Ishikawa (cell line): ENCODE measurements around the gene GRIK1.

ENCODE experiments used
- CREB1 ChIP-seq: IDR thresholded peaks from 2 replicates; pipeline ENCODE4 v1.6.1; 2012; ENCODE audit warnings: low read depth
- EP300 ChIP-seq: IDR thresholded peaks from 2 replicates; pipeline ENCODE4 v1.6.1; 2012; ENCODE audit warnings: borderline replicate concordance
- NFIC ChIP-seq: IDR thresholded peaks from 2 replicates; pipeline ENCODE4 v1.6.1; 2012
- RAD21 ChIP-seq: IDR thresholded peaks from 2 replicates; pipeline ENCODE4 v1.6.1; 2012; ENCODE audit warnings: low read depth
- YY1 ChIP-seq: IDR thresholded peaks from 2 replicates; pipeline ENCODE4 v1.6.1; 2012; ENCODE audit warnings: low read depth
- TF ChIP-seq, protein P1 (sequence below): IDR thresholded peaks from 2 replicates; pipeline ENCODE4 v1.6.1; 2012
- TF ChIP-seq, protein P2 (sequence below): IDR thresholded peaks from 2 replicates; pipeline ENCODE4 v1.6.1; 2012

DNA sequence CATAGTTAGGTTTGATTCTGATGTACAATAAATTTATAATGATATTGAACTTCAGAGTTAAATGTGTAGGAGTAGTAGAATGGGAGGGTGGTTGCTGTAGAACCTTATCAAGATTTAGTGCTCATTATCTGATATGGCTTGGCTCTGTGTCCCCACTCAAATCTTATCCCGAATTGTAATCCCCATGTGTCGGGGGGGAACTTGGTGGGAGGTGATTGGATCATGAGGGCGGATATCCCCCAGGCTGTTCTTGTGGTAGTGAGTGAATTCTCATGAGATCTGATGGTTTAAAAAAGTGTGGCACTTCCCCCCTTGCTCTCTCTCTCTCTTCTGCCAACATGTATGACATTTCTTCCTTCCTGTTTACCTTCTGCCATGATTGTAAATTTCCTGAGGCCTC, 265.5 kb downstream of the GRIK1 start:
- TF ChIP-seq NFIC (no peak), EP300 (no peak), CREB1 (no peak), YY1 (no peak), RAD21 (no peak)
- TF ChIP-seq, protein P1, sequence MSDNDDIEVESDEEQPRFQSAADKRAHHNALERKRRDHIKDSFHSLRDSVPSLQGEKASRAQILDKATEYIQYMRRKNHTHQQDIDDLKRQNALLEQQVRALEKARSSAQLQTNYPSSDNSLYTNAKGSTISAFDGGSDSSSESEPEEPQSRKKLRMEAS = no peak
- TF ChIP-seq, protein P2, sequence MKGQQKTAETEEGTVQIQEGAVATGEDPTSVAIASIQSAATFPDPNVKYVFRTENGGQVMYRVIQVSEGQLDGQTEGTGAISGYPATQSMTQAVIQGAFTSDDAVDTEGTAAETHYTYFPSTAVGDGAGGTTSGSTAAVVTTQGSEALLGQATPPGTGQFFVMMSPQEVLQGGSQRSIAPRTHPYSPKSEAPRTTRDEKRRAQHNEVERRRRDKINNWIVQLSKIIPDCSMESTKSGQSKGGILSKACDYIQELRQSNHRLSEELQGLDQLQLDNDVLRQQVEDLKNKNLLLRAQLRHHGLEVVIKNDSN = no peak
